HG02970 (cell line): ENCODE measurements around the gene SSBP3.
"Not testable (repeated sequence)": the region's sequence is repeated elsewhere in the genome, so short reads cannot be mapped to it uniquely, and the experiment has no call there.

Source experiments
- ATAC-seq: cut with Tn5 transposase; IDR thresholded peaks from one replicate; pipeline ENCODE4 v1.9.1; 2021; ENCODE audit warnings: mild to moderate bottlenecking, moderate library complexity, moderate number of reproducible peaks; ENCODE audit not compliant: unreplicated experiment, low FRiP score

Gene SSBP3

GRCh38 chr1:54254055-54254454 lies 152.1 kb downstream of the SSBP3 start:
- no peak for ATAC-seq

GRCh38 chr1:54253480-54253879 lies 152.7 kb downstream of the SSBP3 start:
- ATAC-seq, result no peak

- ATAC-seq, result no peak
These were observed 153.7 kb downstream of the SSBP3 start for GRCh38 chr1:54252371-54252936.

GRCh38 chr1:54250670-54251069 lies 155.5 kb downstream of the SSBP3 start:
- ATAC-seq, result no peak

GRCh38 chr1:54249819-54250435 lies 156.3 kb downstream of the SSBP3 start:
- no peak for ATAC-seq

GRCh38 chr1:54248966-54249365 lies 157.2 kb downstream of the SSBP3 start:
- no peak for ATAC-seq

- no peak for ATAC-seq
These were observed 158.2 kb downstream of the SSBP3 start for GRCh38 chr1:54247863-54248515.

GRCh38 chr1:54246116-54246721 lies 160.0 kb downstream of the SSBP3 start:
- no peak for ATAC-seq

- no peak for ATAC-seq
These were observed 160.7 kb downstream of the SSBP3 start for GRCh38 chr1:54245501-54245900.

- ATAC-seq, result no peak
These were observed 161.5 kb downstream of the SSBP3 start for GRCh38 chr1:54244655-54245054.

- no peak for ATAC-seq
These were observed 163.2 kb downstream of the SSBP3 start for GRCh38 chr1:54243022-54243421.

- ATAC-seq, result no peak
These were observed 164.8 kb downstream of the SSBP3 start for GRCh38 chr1:54241364-54241763.

GRCh38 chr1:54240741-54241335 lies 165.4 kb downstream of the SSBP3 start:
- no peak for ATAC-seq

- no peak for ATAC-seq
These were observed 166.6 kb downstream of the SSBP3 start for GRCh38 chr1:54239631-54240031.

- no peak for ATAC-seq
These were observed 167.2 kb downstream of the SSBP3 start for GRCh38 chr1:54239035-54239383.

GRCh38 chr1:54238353-54239034 lies 167.7 kb downstream of the SSBP3 start:
- no peak for ATAC-seq

- no peak for ATAC-seq
These were observed 168.6 kb downstream of the SSBP3 start for GRCh38 chr1:54237586-54237985.

- no peak for ATAC-seq
These were observed 171.9 kb downstream of the SSBP3 start for GRCh38 chr1:54234284-54234683.

GRCh38 chr1:54233196-54233595 lies 173.0 kb downstream of the SSBP3 start:
- not testable (repeated sequence) for ATAC-seq

- no peak for ATAC-seq
These were observed 175.5 kb downstream of the SSBP3 start for GRCh38 chr1:54230507-54231339.
